HG02981 (cell line): ENCODE measurements around the gene CXCR5.

Source experiments
- ATAC-seq: cut with Tn5 transposase; IDR thresholded peaks from one replicate; pipeline ENCODE4 v1.9.1; 2021; ENCODE audit warnings: mild to moderate bottlenecking, moderate library complexity; ENCODE audit not compliant: unreplicated experiment

The CXCR5 gene

DNA sequence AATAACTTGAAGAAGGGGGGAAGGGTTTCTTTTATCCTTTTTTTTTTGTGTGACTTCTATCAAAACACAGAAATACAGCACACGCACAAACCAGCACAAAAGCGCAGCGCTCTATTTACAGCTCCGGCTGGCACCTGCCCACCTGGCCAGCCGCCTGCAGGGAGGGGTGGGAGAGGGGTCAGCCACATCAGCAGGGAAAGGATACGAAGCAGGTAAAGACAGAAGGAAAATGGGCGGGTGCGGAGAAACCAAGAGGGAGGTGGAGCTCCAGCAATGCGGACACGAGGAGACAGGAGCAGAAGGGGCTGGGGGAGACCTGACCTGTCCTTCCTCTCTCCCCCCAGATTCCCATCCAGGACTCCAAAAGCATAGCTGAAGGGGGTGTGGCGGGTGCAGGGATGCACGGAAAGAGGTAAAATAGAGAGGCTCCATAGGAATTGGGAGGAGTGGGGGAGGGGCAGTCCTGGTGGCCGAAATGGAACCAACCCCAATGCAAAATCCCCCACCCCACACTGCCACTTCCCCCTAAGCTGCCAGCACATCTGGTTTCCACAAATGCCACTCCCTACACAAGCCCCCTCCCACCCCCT lies 14.1 kb downstream of the CXCR5 start:
- no peak for ATAC-seq

DNA sequence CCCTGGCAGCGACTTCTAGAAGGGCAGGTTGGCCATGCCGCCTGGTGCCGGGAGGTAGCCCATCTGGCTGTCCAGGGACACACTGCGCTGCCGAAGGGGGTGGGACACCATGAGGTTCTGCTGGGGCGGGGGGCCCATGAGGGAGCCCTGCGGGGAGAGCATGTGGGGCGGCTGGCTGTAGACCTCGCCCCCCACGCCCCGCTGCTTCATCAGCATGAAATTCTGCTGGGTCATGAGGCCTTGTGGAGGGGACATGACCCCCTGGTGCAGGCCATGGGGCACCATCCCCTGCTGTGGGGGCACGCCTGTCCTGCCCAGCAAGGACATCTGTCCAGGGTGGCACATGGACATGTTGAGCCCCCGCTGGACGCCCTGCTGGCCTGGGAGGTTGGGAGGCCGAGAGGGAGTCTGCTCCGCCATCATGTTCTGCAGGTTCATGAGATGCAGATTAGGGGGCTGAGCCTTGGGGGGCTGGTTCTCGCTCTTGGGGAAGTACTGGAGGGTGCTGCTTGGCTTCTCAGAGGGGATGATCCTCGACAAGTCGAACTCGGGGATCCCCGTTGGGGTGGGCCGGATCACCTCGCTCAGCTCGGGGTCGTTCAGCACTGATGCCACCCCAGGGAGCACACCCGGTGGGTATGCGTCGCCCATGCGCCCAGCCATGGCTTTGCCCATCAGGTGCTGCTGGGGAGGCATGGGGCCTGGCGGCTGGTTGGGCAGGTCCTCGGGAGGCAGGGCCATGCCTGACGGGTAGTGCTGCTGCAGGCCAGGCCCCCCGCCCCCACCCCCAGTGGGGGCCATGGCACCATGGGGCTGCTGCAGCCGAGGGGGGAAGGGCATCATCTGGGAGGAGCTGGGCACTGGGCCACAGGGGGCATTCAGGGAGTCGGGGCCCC lies 15.0 kb downstream of the CXCR5 start:
- no peak for ATAC-seq

DNA sequence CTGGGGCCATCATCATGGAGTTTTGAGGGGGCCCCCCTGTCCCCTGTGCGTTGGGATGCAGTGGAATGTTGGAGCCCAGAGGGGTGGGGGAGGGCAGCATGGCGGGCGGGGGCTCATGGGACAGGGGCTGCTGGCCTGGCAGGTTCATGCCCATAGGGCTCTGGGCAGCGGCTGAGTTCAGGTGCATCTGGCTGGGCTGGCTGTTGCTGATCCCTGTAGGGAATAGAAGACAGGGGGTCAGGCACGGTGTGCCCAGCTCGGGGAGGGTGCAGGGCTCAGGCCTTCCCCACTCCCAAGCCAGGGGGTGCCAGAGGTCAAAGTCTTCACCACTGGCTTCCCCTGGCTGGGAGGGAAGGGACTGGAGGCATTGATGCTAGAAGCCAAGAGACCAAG lies 15.6 kb downstream of the CXCR5 start:
- no peak for ATAC-seq

DNA sequence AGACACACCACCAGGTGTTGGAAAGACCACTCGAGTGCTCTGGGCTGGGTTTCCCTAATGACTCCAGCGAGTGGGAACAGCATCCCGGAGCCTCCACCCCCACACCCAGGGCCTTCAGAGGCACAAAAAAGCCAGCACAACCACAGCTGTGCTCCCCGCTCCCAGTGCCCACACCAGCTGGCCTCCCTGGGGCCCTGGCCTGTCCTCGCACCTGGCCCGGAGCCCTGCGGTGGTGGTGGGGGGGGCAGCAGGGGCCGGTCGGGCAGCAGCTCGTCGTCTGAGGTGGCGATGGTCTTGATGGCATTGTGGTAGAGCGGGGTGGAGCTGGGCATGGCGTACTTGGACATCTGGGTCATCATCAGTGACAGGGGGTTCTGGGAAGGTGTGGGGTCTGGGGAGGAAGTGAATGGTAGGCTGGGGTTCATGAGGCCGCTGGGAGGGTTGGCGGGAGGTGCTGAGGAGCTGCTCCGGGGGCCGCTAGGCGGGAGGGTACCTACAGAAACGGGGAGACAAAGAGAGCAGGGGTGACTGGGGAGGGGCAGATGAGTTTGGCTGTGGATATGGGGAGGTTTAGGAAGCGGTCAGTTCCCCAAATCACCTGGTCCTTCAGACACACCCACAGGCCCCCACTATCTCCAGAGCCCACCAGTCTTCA lies 16.1 kb downstream of the CXCR5 start:
- no peak for ATAC-seq

DNA sequence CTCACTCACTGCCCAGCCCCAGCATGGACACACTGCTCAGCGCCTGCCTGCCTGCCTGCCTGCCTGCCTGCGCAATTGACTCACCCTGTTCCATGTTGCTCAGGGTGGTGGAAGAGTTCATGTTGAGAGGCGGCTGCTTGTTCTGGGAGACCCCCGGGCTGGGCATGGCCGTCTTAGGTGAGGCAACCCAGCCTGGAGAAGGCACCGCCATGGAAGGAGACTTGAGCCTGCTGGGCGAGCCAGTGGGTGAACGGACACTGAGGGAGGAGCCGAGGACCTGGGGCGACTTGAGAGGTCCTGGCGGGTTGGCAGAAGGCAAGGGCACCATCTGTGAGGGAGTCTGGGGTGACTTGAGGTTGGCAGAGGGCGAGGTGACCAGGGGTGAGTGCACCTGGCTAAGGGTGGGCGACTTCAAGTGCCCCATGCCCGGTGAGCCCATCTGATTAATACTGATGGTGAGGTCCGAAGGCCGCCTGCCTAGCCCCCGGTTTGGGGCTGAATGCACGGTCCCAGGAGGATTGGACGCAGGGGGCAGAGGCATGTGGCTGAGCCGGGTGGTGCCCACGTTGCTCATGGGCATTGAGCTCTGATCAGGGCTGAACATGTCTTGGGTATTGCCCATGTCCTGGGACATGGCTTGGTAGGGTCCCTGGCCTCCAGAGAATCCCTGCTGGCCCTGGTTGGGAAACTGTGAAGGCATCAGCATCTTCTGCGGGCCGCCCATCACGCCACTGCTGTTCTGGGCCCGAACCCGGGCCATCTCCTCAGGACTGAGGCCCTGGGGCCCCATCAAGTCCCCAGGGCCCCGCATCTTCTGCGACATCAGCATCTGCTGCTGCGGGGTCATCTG lies 17.1 kb downstream of the CXCR5 start:
- ATAC-seq, result no peak

DNA sequence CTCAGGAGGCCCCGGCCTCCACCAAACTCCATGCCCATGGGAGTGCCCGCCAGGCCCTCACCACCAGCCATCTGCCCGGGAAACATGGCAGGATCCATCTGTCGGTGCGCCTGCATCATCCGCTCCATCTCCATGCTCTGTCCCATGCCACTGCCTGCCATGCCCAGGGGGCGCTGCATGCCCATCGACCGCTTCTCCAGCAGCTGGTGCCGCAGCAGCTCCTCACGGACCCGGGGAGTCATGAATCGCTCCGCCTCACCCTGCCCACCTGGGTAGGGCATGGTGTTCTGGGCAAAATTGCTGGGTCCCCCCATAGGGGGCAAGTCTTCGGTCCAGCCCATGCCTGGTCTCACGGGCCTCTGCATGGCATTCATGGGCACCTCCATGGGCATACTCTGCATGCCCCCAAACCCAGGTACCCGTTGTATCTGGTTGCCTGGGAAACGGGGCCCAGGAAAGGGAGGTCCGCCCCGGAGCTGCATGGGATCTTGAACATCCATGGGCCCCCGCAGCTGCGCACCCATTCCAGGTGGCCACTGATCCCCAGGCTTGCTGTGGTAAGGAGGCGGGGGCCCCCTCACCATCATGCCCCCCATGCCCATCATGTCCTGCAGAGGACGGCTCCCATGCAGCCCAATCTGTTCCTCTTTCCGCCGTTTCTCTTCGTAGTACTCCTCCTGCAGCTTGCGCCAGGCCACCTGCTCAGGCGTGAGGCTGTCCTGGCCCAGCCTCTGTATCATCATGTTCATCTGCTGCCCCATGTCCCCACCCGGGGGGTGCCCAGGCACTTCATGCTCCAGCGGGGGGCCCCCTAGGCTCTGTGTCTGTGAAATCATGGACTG lies 18.0 kb downstream of the CXCR5 start:
- no peak for ATAC-seq

DNA sequence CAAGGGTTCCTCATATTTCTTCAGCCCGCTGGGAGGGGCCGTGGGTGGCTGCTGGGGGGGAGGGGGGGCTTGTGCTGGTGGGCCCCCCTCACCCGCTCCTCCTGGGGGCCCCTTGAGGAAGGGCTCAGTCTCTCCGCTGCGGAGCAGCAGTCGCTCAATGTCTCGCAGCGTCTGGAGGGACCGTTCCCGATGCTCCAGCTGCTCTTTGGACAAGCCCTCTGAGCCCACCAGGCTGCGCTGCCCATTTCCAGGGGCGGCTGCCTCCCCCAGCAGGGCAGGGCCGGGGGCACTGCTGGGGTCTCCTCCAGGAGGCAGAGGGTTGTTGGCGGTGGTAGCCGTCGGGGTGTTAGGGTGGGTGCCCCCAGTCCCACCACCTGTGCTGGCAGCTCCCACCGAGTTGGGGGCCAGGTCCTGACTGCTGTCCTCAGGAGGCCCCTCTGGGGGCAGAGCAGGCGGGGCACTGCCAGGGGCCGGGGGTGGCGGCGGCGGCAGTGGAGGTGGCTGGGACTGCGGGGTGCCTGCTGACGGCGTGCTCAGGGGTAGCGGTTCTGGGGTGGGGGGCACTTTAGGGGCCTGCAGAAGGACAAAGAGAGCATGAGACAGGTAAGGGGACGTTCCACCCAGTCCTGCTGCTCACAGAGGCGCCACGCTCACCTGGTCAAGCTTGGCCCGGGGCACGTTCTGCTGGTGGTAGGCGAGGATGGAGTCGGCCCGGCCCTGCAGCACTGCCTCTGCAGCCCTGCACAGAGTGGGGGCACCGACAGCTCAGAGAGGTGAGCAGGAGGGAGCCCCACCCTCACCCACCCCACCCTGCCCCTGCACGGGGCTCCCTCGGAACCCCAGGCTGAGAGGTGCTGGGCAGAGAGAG lies 18.9 kb downstream of the CXCR5 start:
- ATAC-seq, result no peak

DNA sequence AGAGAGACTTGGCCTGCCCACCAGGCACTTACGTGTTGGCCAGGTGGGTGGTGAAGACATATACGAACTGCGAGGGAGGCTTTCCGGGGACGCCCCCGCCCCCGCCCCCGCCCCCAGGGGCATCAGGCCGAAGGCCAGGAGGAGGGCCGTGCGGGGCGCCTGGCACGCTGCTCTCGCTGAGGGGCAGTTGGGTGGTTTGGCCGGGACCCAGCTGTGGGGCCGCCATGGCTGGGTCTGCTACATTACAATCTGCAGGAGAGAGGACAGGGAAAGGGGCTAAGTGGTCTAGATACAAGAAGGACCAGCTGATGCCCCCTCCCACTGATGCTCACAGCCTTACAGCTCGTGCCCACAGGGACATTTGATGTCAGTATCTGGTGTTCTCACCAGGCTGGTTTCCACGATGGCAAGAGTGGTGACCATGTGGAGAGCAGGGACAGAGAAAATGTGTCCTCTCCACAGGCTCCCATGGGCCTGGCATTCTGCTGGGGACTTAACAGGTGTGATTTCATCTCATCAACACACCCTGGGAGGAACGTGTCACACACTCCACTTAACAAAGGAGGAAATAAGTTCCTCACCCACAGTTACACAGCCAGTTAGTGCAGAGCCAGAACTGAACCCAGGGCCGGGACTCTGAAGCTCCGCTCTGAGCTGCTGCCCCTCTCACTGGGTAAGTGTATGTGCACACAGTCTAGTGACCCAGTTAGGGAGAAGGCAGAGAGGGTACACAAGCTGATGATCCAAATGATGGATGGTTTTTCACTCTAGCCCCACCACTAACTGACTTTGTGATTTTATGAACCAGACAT lies 19.7 kb downstream of the CXCR5 start:
- ATAC-seq, result no peak

DNA sequence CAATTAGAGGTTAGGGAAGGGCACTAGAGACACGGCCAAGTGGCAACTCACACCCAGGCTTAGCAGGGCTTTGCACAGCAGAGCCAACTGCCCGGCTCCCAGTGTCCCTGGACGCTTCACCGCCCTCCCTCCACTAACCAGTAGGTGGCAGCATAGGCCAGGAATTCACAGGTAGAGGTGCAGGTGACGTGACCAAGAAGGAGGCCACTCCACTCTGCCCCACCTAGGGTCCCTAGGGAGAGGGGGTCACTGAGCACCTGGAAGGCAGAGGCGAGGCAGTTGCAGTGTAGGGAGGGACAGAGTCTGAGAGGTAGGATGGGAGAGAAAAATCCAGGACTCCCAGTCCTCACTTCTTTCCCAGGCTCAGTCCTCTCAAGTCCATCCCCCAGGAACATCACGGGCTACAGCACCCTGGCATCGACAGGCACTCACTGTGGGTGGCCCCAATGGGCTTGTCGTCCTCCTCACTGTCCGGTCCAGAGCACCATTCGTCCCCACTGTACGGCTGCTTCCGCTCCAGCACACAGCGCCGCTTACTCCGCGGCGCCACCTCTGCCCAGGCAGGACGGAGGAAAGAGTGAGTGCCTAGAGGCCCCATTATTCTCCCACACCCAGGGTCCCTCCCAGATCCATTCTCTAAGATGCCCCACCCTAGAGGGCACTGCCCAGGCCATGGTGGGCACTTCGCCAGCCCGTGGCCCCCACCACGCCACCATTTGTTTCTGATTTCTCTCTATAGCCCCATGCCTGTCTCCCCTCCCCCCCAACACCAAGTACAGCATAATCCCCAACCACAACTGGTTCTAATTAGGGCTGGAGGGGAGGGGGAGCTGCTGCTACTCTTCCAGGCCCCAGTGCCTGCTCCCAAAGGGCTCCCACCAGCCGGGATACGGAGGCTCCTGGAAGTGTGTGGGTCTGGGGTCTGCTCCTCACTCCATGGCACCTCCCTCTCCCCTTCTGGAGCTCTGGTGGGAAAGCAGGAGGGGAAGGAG lies 23.7 kb downstream of the CXCR5 start:
- peak; percentile 52 for ATAC-seq

DNA sequence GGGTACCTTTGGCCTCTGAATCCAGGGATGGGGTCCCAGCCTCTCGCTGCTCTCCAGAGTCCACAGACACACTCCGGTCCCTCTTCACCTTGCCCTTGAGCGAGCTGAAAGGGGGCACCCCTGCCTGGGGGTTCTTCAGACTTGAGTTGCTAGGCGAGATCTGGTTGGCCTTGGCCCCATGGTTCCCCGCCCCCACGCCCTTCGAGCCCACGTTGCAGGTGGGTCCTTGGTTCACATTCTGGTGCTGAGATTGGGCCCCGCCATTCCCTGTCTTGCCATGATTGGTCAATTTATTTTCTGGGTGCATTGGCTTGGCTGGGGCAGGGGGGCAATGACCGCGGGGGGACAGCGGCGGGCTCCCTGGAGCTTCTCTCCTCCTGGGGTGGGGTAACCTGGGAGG lies 24.6 kb downstream of the CXCR5 start:
- no peak for ATAC-seq

DNA sequence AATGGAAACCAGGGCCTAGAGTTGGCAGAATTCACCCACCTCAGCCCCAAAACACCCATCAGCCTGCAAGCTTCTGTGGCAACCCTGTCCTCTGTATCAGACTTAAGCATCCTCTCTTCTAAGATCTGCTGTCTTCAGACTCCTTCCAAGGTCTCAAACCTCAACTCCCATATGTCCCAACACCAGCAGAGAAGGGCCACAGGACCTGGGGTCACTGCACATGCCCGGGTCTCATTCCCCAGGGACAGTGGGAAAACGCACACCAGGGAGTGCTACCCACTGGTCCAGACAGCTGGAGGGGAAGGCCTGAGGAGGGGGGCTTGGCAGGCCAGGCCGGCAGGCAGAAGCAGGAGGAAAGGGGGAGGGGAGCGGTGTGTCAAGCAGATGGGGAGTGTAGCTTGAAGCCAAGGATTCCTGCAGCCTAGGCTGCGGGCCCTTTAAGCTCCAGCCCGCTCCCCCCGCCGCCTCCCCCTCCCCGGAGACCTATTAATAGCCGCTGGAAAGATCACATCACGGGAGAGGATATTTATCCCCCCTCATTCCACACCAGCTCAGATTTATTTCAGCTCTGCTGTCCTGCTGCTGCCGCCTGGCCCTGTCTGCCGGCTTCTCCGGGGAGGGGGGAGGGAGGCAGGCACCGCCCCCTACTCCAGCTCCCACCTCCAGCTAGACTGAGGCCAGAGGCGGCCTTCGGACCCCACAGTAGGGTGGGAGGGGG lies 25.4 kb downstream of the CXCR5 start:
- ATAC-seq, result no peak

DNA sequence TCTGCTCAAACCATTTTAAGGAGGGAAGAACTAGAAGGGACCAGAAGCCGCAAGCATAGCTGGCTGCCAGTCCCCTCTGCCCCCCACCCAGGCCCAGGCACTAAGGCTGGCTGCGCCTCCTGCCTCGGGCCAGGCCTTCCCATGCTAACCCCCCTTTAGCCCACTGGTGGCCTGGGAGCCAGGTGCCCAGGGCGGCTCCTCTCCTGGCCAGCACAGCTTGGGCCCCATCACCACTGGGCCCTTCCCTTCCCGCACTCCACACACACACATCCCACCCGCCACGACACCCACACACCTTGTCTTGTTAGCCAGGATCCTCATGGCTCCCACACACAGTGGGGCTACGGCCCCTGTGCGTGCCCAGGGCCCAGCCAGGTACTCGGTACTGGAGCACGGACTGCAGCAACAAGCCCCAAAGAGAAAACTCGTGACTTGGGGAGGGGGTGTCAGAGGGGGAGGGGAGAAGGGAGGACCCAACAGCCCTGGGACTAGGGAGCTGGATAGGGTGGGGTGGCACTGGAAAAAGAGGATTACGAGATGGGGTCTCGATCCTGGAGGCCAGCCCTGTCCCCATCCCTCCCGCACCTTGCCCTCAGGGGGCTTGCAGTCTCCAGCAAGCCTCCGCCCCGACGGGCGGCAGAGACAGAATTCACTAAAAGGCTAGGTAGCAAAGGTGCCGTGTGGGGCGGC lies 26.1 kb downstream of the CXCR5 start:
- ATAC-seq, result no peak

DNA sequence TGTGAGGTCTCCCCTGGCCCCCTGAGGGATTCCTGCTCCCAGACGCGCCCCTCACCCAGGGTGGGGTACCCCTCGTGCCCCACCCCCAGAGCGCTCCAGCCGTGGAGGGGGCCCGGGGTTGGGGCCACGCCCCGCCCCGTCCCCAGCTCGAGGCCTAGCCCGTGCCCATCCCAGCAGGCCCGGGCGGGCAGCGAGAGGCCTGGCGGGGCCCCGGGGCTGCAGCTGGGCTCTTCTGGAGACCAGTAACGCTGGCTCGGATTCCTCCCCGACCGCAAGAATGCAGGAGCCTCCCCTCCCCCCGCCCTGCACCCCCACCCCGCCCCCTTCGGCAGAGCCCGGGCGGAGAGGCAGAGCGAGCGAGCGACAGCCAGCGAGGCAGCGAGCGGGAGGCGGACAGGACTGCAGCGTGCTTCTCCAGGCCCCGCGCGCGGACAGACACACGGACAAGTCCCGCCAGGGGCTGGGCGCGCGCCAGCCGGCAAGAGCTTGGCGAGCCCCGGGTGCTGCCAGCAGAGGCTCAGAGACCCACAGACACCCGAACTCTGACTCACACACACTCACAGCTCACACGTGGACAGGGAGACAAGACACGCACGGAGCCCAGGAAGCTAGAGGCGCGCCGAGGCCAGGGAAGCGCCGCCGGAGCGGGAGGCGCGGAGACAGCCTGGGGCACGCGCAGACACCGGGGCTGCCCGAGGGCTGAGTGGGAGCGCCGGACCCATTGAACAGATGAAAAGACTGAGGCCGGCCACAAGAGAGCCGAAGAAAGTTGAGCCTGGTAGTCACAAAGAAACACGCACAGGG lies 26.8 kb downstream of the CXCR5 start:
- ATAC-seq, result no peak

DNA sequence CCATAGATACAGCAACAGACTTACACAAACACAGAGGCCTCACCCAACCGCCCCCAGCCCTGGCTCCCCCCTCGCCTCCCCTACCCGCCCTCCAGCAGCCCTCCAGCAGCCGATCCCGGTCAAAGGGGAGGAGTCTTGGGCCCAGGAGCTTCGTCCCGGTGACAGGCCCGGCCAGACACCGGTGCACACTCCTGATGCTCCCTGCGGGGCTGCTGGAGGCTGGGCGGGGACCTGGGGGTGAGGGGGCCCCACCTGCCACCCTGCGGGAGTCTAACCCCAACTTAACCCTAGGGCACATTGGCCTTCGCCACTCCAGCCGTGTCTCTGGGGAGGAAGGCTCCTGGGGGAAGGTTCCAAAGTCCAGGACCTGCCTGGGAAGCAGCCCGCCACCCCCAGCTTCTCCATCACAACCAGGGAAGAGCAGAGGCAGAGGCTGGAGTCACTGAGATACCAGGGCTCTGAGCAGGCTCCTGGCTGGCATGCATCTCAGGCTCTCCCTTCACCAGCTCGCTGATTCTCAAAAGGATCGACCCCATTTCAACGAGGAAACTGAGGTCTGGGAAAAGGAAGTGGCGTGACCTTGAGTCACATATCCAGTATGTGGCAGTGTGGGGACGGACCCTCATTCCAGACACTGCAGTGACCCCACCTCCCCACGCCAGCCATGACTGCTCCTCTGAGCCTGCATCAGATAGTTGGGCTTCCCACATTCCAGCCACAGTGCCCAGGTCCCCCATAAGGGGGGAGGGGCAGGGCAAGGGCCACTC lies 27.6 kb downstream of the CXCR5 start:
- ATAC-seq, result no peak
